Tibial nerve (tissue), 3 donors: Measurements from ENCODE around the gene APOBEC4.

Source experiments
- CTCF ChIP-seq, 5 experiments: fragments of 200-600 bp in 3 of 5; fragments of 450-650 bp in 2 of 5; sonication (generic) in 3 of 5; IDR thresholded peaks; one replicate each; pipeline ENCODE4 v1.5.1; 2016 to 2019; ENCODE audit warnings: antibody characterized with exemption in 5 of 5, mild to moderate bottlenecking in 3 of 5, moderate library complexity in 2 of 5
- POLR2A ChIP-seq, 2 donors: fragments of 450-650 bp; IDR thresholded peaks; one replicate each; pipeline ENCODE4 v1.6.1; 2017; ENCODE audit warnings: antibody characterized with exemption in 2 of 2, mild to moderate bottlenecking in 2 of 2, moderate library complexity in 2 of 2

DNA sequence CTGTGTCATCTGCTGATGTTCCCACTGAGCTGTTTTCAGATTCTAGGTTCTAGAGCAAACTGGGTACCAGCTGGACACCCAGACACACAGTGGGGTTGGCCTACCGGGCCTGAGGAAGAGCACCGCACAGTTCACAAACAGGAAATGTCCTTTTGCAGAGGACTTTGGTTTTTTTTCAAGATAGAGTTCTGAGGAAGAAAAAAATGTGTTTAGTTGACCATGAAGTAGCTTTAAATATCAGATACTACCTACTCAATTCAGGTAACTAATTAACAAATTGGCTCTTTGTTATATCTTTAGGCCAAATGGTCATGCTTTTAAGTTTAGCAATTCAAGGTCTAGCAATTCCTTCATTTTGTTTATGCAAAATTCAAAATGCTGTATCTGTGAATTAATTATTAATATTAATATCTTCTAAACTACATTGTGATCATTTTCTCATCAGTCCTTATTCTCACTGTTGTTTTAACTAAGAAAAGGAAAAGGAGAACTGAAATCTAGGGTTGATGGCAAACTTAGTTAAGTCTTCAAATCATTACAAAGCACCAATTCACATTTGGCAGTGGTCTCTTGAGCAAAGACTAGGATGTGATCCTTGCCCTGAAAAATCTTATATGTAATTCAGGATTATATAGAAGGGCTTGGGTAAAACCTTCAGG, 45.7 kb downstream of the APOBEC4 start:
- TF ChIP-seq POLR2A (IDR thresholded peaks at IDR 0.05) (no peak), CTCF (IDR thresholded peaks at IDR 0.05) (no peak)
